IPS-20b (cell line): ENCODE data around the gene CLEC18C.
"Not testable (repeated sequence)": the region's sequence is repeated elsewhere in the genome, so short reads cannot be mapped to it uniquely, and the experiment has no call there.

ENCODE experiments used
- H3K27ac ChIP-seq: one replicate; pipeline ENCODE4 v1.5.1; 2013; ENCODE audit warnings: low read length
- H3K27me3 ChIP-seq: 2 replicates; pipeline ENCODE4 v1.6.1; 2013; ENCODE audit warnings: mild to moderate bottlenecking, low read length, inconsistent platforms; ENCODE audit not compliant: insufficient read depth
- H3K36me3 ChIP-seq: 2 replicates; pipeline ENCODE4 v1.6.1; 2013; ENCODE audit warnings: low read depth, mild to moderate bottlenecking, inconsistent platforms, low read length, moderate library complexity; ENCODE audit not compliant: insufficient read depth
- H3K4me1 ChIP-seq: 2 replicates; pipeline ENCODE4 v1.6.1; 2013; ENCODE audit warnings: mild to moderate bottlenecking, control low read depth, inconsistent platforms, low read length, moderate library complexity; ENCODE audit not compliant: insufficient read depth
- H3K4me3 ChIP-seq: 2 replicates; pipeline ENCODE4 v1.5.1; 2013; ENCODE audit warnings: mild to moderate bottlenecking, low read length, inconsistent platforms
- H3K9ac ChIP-seq: 2 replicates; pipeline ENCODE4 v1.6.1; 2013; ENCODE audit warnings: low read depth, mild to moderate bottlenecking, inconsistent platforms, low read length, moderate library complexity
- H3K9me3 ChIP-seq: 2 replicates; pipeline ENCODE4 v1.6.1; 2013; ENCODE audit warnings: mild to moderate bottlenecking, low read depth, low read length, inconsistent platforms; ENCODE audit not compliant: insufficient read depth

The CLEC18C gene

DNA sequence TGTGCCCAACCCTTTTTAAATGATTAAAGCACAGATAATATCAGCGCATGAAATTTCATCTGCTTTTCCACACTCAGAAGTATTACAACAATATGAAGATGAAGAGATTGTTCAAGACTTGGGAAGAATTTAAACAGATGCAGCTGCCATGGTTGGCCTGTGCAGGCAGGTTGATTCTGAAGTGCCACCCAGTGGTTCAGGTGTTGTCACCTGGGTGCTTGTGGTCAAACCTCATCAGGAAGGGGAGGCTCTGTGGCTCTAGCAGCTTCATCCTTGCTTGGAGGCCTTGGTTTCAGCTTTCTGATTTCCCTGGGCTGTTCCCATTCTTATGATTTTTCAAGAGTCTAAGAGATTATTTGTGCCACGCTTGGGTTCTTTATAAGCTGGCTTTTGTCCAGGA is 22.2 kb upstream of the CLEC18C start:
- Histone ChIP-seq H3K36me3 (peaks cover 83% of the 10 kb centered on the region), H3K9ac (no peak overlapping the region), H3K27me3 (no peaks in the 10 kb centered on the region), H3K9me3 (no peaks in the 10 kb centered on the region), H3K4me1 (no peaks in the 10 kb centered on the region), H3K27ac (no peak overlapping the region), H3K4me3 (no peak overlapping the region)

DNA sequence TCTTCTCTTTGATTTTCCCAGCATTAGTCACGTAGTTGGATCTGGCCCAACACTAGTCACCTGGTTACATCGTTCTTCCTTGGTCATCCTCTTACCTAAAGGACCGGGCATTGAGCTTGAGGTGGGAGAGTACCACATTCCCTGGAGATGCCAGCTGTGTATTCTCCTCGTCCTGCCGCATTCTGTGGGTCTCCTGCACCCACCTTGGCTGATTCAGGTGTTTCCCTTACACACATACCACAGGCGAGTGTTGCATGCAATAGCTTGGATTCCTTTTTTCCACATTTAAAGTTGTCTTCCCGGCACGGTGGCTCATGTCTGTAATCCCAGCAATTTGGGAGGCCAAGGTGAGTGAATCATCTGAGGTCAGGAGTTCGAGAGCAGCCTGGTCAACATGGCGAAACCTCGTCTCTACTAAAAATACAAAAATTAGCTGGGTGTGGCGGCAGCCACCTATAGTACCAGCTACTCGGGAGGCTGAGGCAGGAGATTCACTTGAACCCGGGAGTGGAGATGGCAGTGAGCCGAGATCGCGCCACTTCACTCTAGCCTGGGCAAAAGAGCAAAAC is 21.6 kb upstream of the CLEC18C start:
- Histone ChIP-seq H3K9me3 (no peaks in the 10 kb centered on the region), H3K4me3 (no peak overlapping the region), H3K27ac (no peak overlapping the region), H3K9ac (no peak overlapping the region), H3K27me3 (no peaks in the 10 kb centered on the region), H3K4me1 (no peaks in the 10 kb centered on the region), H3K36me3 (peaks cover 89% of the 10 kb centered on the region)

GRCh38 chr16:70152578-70153302 is 20.8 kb upstream of the CLEC18C start:
- Histone ChIP-seq H3K4me1 (no peaks in the 10 kb centered on the region), H3K9me3 (no peaks in the 10 kb centered on the region), H3K36me3 (peaks cover 93% of the 10 kb centered on the region), H3K27ac (no peak overlapping the region), H3K9ac (no peak overlapping the region), H3K4me3 (no peak overlapping the region), H3K27me3 (no peaks in the 10 kb centered on the region)

DNA sequence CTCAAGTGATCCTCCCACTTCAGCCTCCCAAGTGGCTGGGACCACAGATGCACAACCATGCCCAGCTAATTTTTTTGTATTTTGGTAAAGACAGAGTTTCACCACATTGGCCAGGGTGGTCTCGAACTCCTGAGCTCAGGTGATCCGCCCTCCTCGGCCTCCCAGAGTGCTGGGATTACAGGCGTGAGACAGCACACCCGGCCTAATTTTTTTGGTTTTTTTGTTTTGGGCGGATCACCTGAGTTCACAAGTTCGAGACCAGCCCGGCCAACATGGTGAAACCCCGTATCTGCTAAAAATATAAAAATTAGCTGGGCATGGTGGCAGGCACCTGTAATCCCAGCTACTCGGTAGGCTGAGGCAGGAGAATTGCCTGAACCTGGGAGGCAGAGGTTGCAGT is 18.9 kb upstream of the CLEC18C start:
- not testable (repeated sequence) for H3K4me3 ChIP-seq, H3K27me3 ChIP-seq, H3K4me1 ChIP-seq, H3K9me3 ChIP-seq, H3K9ac ChIP-seq, H3K27ac ChIP-seq
- peaks cover 95% of the 10 kb centered on the region for H3K36me3 ChIP-seq

- H3K9me3 ChIP-seq: no peaks in the 10 kb centered on the region
- H3K9ac ChIP-seq: no peak overlapping the region
- H3K36me3 ChIP-seq: peaks cover 99% of the 10 kb centered on the region
- no peaks in the 10 kb centered on the region for H3K27me3 ChIP-seq
- H3K4me3 ChIP-seq: no peak overlapping the region
- H3K4me1 ChIP-seq: no peaks in the 10 kb centered on the region
- H3K27ac ChIP-seq: no peak overlapping the region
Observed at GRCh38 chr16:70156207-70156978, 17.2 kb upstream of the CLEC18C start.

DNA sequence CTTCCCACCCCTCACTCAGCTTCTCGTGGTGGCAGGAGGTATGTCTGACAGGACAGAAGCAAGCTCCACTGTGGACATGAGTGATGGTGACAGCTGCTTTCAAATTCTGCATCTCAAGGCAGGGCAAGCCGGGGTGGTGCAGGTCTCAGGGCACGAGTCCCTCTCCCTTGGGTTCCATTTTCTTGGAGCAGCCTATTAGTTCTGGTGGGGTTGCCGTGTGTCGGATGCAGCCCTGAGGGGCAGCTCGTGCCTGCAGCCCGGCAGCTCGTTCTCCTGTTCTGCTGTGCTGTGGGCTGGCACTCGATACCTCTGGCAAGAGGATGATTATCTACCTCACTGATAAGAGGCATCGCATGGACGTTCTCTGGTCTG is 16.5 kb upstream of the CLEC18C start:
- H3K36me3 ChIP-seq: peaks cover 98% of the 10 kb centered on the region
- no peaks in the 10 kb centered on the region for H3K4me1 ChIP-seq
- H3K4me3 ChIP-seq: no peak overlapping the region
- no peak overlapping the region for H3K27ac ChIP-seq
- H3K9me3 ChIP-seq: no peaks in the 10 kb centered on the region
- no peaks in the 10 kb centered on the region for H3K27me3 ChIP-seq
- no peak overlapping the region for H3K9ac ChIP-seq

DNA sequence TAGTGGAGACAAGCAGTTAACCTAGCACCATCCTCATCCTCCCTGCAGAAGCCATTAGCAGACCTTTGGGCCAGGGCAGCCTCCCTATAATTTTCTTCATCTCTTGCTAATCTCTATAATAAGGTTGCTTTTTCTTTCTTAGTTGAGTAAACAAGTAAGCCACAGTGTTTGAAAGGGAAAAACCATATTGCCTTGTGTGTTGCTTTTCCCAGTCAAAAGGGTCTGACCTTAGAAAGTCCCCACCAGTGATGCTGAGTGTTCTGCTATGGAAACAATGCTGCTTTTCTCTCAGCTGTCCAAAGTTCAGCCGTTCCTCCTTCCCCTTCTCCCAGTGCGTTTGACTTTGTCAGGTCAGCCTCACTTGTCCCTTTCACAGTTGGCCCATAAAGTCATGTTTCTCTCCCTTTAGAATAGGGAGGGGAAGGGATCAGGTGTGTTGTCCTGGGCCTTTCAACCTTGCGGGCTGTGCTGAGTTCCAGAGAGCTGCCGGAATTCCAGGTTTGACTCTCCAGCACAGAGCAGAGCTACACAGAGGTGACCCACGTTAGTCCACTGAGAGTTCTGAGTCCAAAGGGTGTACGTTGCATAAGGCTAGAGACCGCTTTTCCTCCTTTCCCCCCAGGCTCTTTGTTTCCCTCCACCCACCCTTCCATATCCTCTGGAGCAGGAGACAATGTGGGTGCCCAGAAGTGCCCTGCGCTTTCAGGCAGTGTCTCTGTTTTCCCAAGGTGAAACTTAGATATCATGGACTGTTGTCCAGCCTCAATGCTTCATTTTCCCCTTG is 15.9 kb upstream of the CLEC18C start:
- Histone ChIP-seq H3K9ac (no peak overlapping the region), H3K4me1 (no peaks in the 10 kb centered on the region), H3K9me3 (no peaks in the 10 kb centered on the region), H3K27ac (no peak overlapping the region), H3K27me3 (no peaks in the 10 kb centered on the region), H3K4me3 (no peak overlapping the region), H3K36me3 (peaks cover 97% of the 10 kb centered on the region)

- Histone ChIP-seq H3K36me3 (peaks cover 90% of the 10 kb centered on the region), H3K27me3 (no peaks in the 10 kb centered on the region), H3K9ac (no peak overlapping the region), H3K4me3 (no peak overlapping the region), H3K27ac (no peak overlapping the region), H3K9me3 (no peaks in the 10 kb centered on the region), H3K4me1 (no peaks in the 10 kb centered on the region)
Observed at GRCh38 chr16:70158261-70158939, 15.2 kb upstream of the CLEC18C start.

GRCh38 chr16:70159355-70160348 is 13.9 kb upstream of the CLEC18C start:
- Histone ChIP-seq H3K4me1 (no peaks in the 10 kb centered on the region), H3K27me3 (no peaks in the 10 kb centered on the region), H3K4me3 (no peak overlapping the region), H3K9ac (no peak overlapping the region), H3K36me3 (peaks cover 79% of the 10 kb centered on the region), H3K27ac (no peak overlapping the region), H3K9me3 (no peaks in the 10 kb centered on the region)

- Histone ChIP-seq H3K27me3 (no peaks in the 10 kb centered on the region), H3K36me3 (peaks cover 71% of the 10 kb centered on the region), H3K9me3 (no peaks in the 10 kb centered on the region), H3K4me3 (no peak overlapping the region), H3K9ac (no peak overlapping the region), H3K27ac (no peak overlapping the region), H3K4me1 (no peaks in the 10 kb centered on the region)
Observed at GRCh38 chr16:70160388-70160787, 13.2 kb upstream of the CLEC18C start.
